COR-L47 (cell line): ENCODE results near the gene RRBP1.
"Not testable (repeated sequence)": the region's sequence is repeated elsewhere in the genome, so short reads cannot be mapped to it uniquely, and the experiment has no call there.

Experiments
- DNase-seq: peaks from one replicate; lab custom pipeline; 2025; lab: John Stamatoyannopoulos, UW

The RRBP1 gene

GRCh38 chr20:17663486-17663885 is 18.6 kb downstream of the RRBP1 start:
- no peak for DNase-seq

- DNase-seq, result no peak
Measured at GRCh38 chr20:17663040-17663399, 19.0 kb downstream of the RRBP1 start.

- DNase-seq, result no peak
Measured at GRCh38 chr20:17662333-17663039, 19.6 kb downstream of the RRBP1 start.

- DNase-seq, result no peak
Measured at GRCh38 chr20:17661121-17661744, 20.8 kb downstream of the RRBP1 start.

- DNase-seq, result no peak
Measured at GRCh38 chr20:17660667-17661066, 21.4 kb downstream of the RRBP1 start.

GRCh38 chr20:17659801-17660200 is 22.2 kb downstream of the RRBP1 start:
- DNase-seq, result no peak

- not testable (repeated sequence) for DNase-seq
Measured at GRCh38 chr20:17659344-17659743, 22.7 kb downstream of the RRBP1 start.

- DNase-seq, result no peak
Measured at GRCh38 chr20:17658648-17658993, 23.4 kb downstream of the RRBP1 start.

- DNase-seq, result no peak
Measured at GRCh38 chr20:17657898-17658647, 24.0 kb downstream of the RRBP1 start.

- DNase-seq, result no peak
Measured at GRCh38 chr20:17657079-17657825, 24.8 kb downstream of the RRBP1 start.

- DNase-seq, result no peak
Measured at GRCh38 chr20:17655865-17656479, 26.1 kb downstream of the RRBP1 start.

GRCh38 chr20:17655286-17655651 is 26.8 kb downstream of the RRBP1 start:
- DNase-seq, result no peak

GRCh38 chr20:17654649-17655285 is 27.3 kb downstream of the RRBP1 start:
- DNase-seq, result no peak

GRCh38 chr20:17653835-17654648 is 28.0 kb downstream of the RRBP1 start:
- DNase-seq, result no peak

- DNase-seq, result no peak
Measured at GRCh38 chr20:17652411-17652810, 29.6 kb downstream of the RRBP1 start.

- no peak for DNase-seq
Measured at GRCh38 chr20:17651760-17652388, 30.2 kb downstream of the RRBP1 start.

GRCh38 chr20:17651129-17651759 is 30.8 kb downstream of the RRBP1 start:
- DNase-seq, result no peak

- no peak for DNase-seq
Measured at GRCh38 chr20:17650301-17651128, 31.5 kb downstream of the RRBP1 start.
